DLD1 (cell line): ENCODE measurements around the gene FEM1A.
"Not testable (repeated sequence)": the region's sequence is repeated elsewhere in the genome, so short reads cannot be mapped to it uniquely, and the experiment has no call there.

Experiments used
- in situ Hi-C: cut with HindIII; loops from 2 replicates; pipeline ENCODE4 v1.10.0; 2017; ENCODE audit warnings: low sequenced_read_pairs

FEM1A gene

DNA sequence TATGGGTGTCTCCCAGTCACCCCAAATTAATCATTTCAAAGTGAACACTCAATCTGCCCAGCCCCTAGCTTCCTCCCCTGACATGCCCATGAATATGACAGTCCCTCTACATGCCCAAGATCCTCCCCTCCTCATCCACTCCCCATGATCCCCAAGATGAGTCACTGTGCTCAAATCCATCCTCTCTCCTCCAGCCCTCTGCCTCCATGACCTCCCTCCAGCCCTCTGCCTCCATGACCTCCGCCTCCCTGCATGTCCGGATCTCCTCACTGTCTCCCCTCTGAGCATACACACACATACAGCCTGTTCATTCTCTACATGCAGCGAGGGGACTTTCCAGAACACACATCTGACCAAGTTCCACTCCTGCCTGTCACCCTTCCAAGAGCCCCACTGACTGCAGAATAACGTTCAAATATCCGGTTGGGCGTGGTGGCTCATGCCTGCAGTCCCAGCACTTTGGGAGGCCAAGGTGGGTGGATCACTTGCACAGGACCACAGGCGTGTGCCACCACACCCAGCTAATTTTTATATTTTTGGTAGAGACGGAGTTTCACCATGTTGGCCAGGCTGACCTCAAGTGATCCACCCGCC lies 18.4 kb upstream of the FEM1A start:
- in situ Hi-C loops: no loop called here

DNA sequence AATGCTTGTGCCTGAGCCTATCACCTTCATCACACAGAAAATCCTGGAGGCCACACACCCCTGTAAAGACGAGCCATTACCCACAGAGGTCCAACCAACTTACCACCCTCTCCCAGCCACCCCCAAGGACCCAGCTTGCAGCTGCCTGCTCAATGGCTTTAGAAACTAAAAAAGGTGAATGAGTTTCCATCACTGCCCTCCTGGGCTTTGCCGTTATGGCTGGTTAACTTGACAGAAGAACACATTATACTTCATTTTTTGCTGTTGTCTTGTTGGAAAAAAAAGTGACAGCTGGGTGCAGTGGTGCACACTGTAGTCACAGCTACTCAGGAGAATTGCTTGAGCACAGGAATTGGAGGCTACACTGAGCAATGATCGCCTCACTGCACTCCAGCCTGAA lies 17.4 kb upstream of the FEM1A start:
- in situ Hi-C loops: no loop called here

DNA sequence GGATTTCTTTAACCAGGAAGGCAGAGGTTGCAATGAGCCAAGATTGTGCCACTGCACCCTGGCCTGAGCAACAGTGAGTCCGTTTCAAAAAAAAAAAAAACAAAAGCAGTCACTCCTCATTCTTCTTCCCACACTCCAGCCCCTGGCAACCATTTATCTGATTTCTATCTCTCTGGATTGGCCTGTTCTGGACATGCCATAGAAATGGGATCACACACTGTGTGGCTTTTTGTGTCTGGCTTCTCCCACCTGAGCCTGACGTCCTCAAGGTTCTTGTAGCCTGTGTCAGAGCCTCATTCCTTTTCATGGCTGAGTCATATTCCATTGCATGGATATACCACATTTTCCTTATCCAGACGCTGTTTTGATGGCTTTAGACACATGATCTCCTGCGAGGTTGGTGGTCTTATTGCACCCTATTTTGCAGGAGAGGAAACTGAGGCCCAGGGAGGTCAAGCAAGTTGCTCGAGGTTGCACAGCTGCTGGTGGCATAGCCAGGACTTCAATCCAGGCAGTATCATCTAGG lies 15.8 kb upstream of the FEM1A start:
- in situ Hi-C loops: no loop called here

DNA sequence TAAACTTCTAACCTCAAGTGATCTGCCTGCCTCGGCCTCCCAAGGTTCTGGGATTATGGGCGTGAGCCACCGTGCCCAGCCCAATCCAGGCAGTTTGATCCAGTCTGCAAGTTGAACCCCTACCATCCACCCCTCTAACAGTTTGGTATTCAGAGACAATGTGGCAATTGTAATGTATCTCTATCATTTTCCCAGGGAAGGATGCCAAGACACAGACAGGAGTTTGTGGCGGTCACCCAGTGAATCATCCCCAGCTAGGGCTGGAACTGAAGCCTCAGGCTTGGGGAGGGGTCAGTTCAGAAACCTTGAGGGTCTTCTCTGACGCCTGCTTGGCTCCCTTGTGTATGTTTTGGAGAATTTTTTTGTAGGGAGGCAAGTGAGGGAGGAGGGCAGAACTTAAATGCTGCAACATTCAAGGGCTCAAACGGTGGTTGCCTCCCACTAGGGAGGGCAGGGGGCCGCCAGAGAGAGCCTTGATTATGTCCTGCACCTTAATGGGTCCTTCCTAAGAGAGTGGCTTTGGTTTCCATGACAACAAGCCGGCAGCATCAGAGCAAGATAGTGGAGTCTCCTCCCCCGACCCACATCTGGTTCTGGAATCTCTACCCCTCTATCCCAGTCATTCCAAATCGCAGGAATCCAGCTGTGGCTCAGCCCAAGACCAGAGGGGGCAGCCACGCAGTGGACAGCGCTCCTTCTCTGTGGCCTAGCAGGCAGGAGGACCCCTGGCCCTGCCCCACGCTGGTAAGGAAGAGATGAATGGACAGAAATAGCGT lies 14.9 kb upstream of the FEM1A start:
- in situ Hi-C loops: no loop called here

DNA sequence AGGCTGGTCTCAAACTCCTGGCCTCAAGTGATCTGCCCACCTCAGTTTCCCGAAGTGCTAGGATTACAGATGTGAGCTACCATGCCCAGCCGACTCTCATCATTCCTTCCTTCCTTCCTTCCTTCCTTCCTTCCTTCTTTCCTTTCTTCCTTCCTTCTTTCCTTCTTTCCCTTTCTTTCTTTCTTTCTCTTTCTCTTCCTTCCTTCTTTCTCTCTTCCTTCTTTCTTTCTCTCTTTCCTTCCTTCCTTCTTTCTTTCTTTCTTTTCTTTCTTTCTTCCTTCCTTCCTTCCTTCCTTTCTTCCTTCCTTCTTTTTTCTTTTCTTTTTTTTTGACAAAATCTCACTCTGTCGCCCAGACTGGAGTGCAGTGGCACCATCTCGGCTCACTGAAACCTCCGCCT lies 13.4 kb upstream of the FEM1A start:
- in situ Hi-C loops: not testable (repeated sequence)

DNA sequence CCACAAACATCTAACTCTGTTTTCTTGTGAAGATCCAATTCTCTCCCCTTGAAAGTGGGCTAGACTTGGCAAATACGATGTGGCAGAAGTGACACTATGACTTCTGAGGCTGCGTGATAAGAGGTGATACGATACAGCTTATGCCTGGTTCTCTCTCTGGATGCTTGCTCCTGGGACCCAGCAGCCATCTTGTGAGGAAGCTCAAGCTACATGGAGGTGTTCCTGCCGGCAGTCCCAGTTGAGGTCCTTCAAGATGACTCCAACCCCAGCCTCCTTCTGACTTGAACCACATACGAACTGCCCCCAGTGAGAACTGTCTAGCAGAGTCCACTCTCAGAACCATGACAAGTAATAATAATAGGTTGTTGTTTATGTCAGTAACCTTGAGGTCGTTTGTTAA lies 10.7 kb upstream of the FEM1A start:
- in situ Hi-C loops: no loop called here

DNA sequence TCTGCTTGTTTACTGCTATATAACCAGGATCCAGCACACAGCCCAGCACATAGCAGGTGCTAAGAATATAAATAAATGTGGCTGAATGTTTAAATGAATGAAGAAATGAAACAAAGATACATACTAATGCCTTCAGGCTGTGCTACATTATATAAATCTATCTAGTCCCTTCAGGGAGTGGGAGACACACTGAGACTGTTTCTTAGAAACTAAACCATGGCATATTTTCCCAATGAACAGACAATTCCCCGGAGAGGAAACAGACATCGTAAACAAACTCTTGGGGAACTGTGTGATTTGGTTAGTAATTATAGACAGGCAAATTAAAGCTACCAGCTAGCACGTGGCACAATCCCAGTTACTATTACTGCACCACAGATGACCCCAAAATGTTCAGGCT lies 9.7 kb upstream of the FEM1A start:
- in situ Hi-C loops: no loop called here

DNA sequence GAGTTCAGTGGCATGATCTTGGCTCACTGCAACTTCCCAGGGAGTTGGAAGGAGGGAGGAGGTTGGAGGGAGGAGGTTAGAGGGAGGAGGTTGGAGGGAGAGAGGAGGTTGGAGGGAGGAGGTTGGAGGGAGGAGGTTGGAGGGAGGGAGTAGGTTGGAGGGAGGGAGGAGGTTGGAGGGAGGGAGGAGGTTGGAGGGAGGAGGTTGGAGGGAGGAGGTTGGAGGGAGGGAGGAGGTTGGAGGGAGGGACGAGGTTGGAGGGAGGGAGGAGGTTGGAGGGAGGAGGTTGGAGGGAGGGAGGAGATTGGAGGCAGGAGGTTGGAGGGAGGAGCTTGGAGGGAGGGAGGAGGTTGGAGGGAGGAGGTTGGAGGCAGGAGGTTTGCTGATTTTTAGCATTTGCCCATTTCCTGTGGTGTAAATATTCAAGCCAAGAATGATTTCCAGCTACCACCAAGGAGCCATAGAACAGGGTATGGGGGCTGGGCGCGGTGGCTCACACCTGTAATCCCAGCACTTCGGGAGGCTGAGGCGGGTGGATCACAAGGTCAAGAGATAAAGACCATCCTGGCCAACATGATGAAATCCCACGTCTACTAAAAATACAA lies 5.0 kb upstream of the FEM1A start:
- in situ Hi-C loops: not testable (repeated sequence)

DNA sequence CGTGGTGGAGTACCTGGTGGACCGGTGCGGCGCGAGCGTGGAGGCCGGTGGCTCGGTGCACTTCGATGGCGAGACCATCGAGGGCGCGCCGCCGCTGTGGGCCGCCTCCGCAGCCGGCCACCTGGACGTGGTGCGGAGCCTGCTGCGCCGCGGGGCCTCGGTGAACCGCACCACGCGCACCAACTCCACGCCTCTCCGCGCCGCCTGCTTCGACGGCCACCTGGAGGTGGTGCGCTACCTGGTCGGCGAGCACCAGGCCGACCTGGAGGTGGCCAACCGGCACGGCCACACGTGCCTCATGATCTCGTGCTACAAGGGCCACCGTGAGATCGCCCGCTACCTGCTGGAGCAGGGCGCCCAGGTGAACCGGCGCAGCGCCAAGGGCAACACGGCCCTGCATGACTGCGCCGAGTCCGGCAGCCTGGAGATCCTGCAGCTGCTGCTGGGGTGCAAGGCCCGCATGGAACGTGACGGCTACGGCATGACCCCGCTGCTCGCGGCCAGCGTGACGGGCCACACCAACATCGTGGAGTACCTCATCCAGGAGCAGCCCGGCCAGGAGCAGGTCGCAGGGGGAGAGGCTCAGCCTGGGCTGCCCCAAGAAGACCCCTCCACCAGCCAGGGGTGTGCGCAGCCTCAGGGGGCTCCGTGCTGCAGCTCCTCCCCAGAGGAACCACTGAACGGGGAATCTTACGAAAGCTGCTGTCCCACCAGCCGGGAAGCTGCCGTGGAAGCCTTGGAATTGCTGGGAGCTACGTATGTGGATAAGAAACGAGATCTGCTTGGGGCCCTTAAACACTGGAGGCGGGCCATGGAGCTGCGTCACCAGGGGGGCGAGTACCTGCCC lies 708 bp downstream of the FEM1A start:
- in situ Hi-C loops: not testable (repeated sequence)

DNA sequence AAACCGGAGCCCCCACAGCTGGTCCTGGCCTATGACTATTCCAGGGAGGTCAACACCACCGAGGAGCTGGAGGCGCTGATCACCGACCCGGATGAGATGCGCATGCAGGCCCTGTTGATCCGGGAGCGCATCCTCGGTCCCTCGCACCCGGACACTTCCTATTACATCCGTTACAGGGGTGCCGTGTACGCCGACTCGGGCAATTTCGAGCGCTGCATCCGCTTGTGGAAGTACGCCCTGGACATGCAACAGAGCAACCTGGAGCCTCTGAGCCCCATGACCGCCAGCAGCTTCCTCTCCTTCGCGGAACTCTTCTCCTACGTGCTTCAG lies 1.3 kb downstream of the FEM1A start:
- in situ Hi-C loops: not testable (repeated sequence)

DNA sequence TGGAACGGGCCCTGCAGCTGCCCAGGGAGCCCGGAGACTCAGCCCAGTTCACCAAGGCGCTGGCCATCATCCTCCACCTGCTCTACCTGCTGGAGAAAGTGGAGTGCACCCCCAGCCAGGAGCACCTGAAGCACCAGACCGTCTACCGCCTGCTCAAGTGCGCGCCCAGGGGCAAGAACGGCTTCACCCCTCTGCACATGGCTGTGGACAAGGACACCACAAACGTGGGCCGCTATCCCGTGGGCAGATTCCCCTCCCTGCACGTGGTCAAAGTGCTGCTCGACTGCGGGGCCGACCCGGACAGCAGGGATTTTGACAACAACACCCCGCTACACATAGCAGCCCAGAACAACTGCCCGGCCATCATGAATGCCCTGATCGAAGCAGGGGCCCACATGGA lies 1.7 kb downstream of the FEM1A start:
- in situ Hi-C loops: not testable (repeated sequence)

DNA sequence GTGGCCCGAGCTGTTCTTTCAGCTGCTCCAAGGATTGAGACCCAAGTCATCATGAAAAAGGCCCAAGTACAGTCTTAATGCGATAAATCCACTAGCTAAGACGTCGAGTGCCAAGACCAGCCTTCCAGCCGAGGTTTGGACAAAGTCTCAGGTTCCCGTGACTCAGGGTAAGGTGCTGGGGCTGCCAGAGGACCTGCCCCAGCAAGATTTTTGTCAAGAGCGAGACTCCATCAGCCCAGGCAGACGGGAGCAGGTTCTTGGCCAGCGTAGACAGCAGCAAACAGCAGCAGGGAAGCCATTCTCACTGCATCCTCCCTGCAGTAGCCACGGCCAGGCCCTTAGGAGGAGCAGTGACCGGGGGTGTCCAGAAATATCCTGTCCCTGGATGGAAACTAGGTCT lies 3.4 kb downstream of the FEM1A start:
- in situ Hi-C loops: no loop called here

DNA sequence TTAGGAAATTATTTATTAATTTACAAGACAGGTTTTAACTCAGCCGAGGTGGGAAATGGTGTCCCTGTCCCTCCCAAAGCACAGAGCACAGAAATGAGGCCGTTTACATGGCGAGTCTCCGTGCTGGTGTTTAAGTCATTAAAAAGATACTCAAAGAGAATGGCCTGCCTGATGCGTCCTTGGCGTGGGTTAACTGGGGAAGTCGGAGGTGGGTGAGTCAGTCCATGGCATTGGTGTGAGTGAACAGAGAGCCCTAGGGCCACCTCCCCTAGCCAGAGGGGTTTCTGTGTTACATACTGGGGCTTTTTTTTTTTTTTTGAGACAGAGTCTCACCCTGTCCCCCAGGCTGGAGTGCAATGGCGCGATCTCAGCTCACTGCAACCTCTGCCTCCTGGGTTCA lies 3.9 kb downstream of the FEM1A start:
- in situ Hi-C loops: no loop called here

DNA sequence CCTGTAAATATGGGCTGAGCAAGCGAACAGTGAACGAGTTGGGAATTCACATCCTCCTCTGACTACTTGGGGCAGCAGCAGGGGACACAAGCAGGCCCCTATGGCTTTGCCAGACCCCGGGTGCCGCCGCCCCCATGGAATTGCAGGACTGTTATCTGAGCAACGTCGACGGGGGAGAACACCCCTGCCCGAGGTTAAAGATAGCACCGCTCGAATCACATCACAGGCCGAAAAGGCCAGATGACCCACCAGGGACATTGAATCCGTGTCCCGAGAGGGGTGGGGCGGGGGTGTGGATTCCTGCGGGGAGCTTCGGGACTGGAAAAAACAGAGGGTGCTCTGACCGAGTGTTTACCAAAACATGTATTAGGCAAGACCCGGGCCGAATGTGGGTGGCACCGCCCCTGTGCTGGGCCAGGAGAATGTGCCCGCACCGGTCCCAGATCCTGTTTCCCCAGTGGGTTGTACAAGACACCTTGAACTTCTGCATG lies 9.1 kb downstream of the FEM1A start:
- in situ Hi-C loops: no loop called here

DNA sequence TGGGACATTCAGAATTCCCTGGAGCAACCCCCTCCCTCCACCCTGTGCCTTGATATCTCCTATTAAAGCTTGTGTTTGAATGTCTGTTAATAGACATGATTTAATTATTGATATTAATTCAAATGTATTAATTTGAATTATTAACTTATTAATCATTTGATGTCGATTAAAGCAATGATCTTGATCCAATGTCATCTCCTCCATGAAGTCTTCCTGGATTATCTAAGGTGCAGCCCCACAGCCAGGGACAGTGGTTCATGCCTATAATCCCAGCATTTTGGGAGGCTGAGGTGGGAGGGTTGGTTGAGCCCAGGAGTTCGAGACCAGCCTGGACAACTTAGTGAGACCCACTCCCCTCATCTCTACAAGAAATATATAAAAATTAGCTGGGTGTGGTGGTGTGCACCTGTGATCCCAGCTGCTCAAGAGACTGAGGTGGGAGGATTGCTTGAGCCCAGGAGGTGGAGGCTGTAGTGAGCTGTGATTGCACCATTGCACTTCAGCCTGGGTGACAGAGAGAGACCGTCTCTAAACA lies 9.6 kb downstream of the FEM1A start:
- in situ Hi-C loops: no loop called here

DNA sequence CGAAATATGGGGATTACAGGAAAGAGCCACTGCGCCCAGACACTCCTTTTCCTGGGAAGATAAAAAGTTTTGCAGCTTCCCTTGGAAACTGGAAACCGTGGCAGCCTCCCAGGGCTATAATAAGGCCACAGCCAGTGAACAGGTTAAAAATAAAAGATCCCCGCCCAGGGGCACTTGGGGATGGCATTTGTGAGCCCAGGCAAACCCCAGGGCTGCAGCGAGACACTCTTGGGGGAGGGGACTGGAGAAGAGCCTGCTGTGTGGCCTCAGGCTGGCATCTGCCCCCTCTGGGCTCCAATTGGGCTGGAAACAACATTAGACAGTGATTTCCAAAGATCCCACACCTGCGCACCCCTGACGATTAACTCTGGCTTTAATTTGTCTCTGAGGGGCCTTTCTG lies 11.2 kb downstream of the FEM1A start:
- in situ Hi-C loops: no loop called here

DNA sequence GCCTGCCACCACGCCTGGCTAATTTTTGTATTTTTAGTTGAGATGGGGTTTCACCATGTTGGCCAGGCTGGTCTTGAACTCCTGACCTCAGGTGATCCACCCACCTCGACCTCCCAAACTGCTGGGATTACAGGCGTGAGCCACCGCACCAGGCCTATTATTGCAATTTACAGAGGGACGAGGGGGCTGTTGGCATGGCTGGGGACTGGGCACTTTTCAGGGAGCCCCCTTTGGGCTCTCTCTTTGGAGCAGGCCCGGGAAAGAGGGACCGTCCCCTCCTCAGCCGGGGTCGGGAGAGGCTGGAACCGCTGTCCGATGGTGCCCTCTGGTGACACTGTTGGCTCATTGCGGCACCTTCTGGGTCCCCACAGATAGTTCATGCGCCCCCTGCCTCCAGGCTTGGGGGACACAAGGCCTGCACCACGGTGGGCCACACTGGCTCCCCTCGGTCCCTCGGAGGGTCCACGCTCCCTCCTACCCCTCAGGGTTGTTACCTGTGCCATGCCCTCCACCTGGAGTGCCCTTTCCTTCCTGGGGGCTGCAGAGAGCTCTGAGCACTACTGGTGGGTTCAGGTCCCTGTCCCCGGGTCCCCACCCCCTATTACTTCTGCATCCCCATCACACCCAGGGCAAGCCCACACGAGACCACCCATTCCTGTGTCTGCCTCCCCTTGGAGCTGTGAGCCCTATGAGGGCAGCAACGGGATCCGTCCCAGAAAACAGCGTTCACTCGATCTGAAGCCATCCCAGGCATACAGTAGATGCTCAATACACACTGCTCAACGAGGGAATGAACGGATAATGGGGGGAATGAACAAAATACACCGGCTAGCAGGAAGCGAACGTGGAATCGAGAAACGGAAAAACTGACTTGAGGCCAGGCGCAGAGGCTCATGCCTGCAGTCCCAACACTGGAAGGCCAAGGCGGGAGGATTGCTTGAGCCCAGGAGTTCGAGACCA lies 12.5 kb downstream of the FEM1A start:
- in situ Hi-C loops: no loop called here

DNA sequence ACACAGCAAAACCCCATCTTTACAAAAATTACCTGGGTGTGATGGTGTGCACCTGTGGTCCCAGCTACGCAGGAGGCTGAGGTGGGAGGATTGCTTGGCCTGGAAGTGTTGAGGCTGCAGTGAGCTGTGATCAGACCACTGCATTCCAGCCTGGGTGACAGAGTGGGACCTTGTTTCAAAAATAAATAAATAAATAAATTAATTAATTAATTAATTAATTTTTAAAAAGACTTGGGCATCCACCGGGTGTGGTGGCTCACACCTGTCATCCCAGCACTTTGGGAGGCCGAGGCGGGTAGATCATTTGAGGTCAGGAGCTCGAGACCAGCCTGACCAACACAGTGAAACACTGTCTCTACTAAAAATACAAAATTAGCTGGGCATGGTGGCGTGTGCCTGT lies 13.6 kb downstream of the FEM1A start:
- in situ Hi-C loops: not testable (repeated sequence)

DNA sequence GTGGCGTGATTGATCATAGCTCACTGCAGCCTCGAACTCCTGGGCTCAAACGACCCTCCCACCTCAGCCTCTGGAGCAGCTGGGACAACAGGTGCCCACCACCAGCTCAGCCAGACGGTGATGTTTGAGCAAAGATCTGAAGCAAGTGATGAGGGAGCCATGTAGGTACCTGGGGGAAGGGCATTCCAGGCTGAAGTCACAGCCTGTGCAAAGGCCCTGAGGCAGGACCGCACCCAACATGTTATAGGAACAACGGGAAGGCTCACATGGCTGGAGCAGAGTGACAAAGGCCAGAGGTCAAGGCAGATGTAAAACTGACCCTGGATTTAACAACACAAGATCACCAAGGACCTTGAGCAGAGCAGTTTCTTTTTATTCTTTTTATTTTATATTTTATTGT lies 14.8 kb downstream of the FEM1A start:
- in situ Hi-C loops: no loop called here

DNA sequence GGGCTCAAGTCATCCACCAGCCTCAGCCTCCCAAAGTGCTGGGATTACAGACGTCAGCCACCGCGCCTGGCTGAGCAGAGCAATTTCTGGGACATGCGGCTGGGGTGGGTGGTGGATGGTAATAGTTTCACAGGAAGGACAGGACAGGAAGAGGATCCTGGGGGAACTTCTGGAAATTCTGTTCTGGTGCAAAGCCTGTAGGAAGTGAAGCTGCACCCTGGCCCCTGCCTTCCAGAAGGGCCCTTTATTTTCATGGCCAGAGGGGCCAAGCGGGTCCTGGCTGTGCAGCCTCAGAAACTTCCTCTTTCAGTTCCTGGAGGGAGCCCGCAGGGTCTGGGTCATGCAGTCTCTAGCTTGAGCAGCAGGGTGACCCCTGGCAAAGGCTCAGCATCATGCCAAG lies 15.7 kb downstream of the FEM1A start:
- in situ Hi-C loops: no loop called here
